ENCODE data around the gene SLC2A14.
"Not testable (repeated sequence)": the region's sequence is repeated elsewhere in the genome, so short reads cannot be mapped to it uniquely, and the experiment has no call there.

SLC2A14 gene

GRCh38 chr12:7869137-7869536 lies 3.6 kb downstream of the SLC2A14 start:
- peak; percentile 93 for DNase-seq

- DNase-seq = peak; percentile 56
Observed at GRCh38 chr12:7868391-7868790, 4.3 kb downstream of the SLC2A14 start.

GRCh38 chr12:7864601-7865150 lies 8.0 kb downstream of the SLC2A14 start:
- DNase-seq = no peak

- DNase-seq = peak; percentile 62
Observed at GRCh38 chr12:7862814-7863348, 9.8 kb downstream of the SLC2A14 start.

- DNase-seq = not testable (repeated sequence)
Observed at GRCh38 chr12:7862301-7862700, 10.4 kb downstream of the SLC2A14 start.

GRCh38 chr12:7859552-7859951 lies 13.2 kb downstream of the SLC2A14 start:
- DNase-seq = peak; percentile 90

- DNase-seq = no peak
Observed at GRCh38 chr12:7857971-7858370, 14.7 kb downstream of the SLC2A14 start.

- peak; percentile 34 for DNase-seq
Observed at GRCh38 chr12:7856516-7856915, 16.2 kb downstream of the SLC2A14 start.

- no peak for DNase-seq
Observed at GRCh38 chr12:7853557-7853956, 19.2 kb downstream of the SLC2A14 start.

- not testable (repeated sequence) for DNase-seq
Observed at GRCh38 chr12:7851622-7852081, 21.1 kb downstream of the SLC2A14 start.

- not testable (repeated sequence) for DNase-seq
Observed at GRCh38 chr12:7850099-7850498, 22.6 kb downstream of the SLC2A14 start.

- not testable (repeated sequence) for DNase-seq
Observed at GRCh38 chr12:7848098-7848422, 24.7 kb downstream of the SLC2A14 start.

- DNase-seq = peak; percentile 34
Observed at GRCh38 chr12:7847226-7848097, 25.3 kb downstream of the SLC2A14 start.

- peak; percentile 31 for DNase-seq
Observed at GRCh38 chr12:7844116-7844515, 28.6 kb downstream of the SLC2A14 start.

GRCh38 chr12:7843583-7843982 lies 29.1 kb downstream of the SLC2A14 start:
- not testable (repeated sequence) for DNase-seq

- not testable (repeated sequence) for DNase-seq
Observed at GRCh38 chr12:7843149-7843548, 29.6 kb downstream of the SLC2A14 start.

- peak; percentile 33 for DNase-seq
Observed at GRCh38 chr12:7842444-7842843, 30.3 kb downstream of the SLC2A14 start.

GRCh38 chr12:7839848-7840247 lies 32.9 kb downstream of the SLC2A14 start:
- DNase-seq = not testable (repeated sequence)

- DNase-seq = peak; percentile 48
Observed at GRCh38 chr12:7839226-7839625, 33.5 kb downstream of the SLC2A14 start.

GRCh38 chr12:7837366-7837765 lies 35.3 kb downstream of the SLC2A14 start:
- no peak for DNase-seq

GRCh38 chr12:7835766-7836165 lies 36.9 kb downstream of the SLC2A14 start:
- DNase-seq = no peak

GRCh38 chr12:7835116-7835515 lies 37.6 kb downstream of the SLC2A14 start:
- no peak for DNase-seq

- no peak for DNase-seq
Observed at GRCh38 chr12:7834701-7835100, 38.0 kb downstream of the SLC2A14 start.

- no peak for DNase-seq
Observed at GRCh38 chr12:7833831-7834230, 38.9 kb downstream of the SLC2A14 start.

Measured in fibroblast of skin of right quadriceps (primary cell).